IMR-90 (cell line): Measurements from ENCODE around the gene USPL1.

ENCODE experiments used
- RAD21 ChIP-seq: IDR thresholded peaks from 2 replicates; pipeline ENCODE4 v1.6.1; 2012; ENCODE audit warnings: low read length, improper control_type of control experiment
- TF ChIP-seq, protein P1 (sequence below): conservative IDR thresholded peaks from 2 replicates; pipeline ENCODE4 v1.5.1; 2012; ENCODE audit warnings: mild to moderate bottlenecking, low read depth, low read length, improper control_type of control experiment

DNA sequence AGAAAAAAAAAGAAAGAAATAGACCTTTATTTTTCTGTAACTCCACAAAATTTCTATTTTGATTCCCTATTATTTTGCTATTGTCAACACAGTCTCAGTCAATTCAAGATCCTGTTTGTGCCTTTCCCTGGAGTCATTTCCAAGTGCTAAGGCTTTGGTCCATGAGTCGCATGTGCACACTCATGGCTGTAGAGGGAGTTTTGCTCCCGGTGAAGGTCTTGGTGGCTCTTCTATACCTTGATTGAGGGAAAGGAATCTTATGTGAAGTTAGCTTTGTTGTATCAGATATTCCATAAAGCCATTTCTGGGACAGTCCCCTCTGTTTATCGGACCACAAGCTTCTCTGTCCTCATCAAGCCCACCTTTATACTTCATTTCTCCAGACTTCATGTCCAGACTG, 59.0 kb downstream of the USPL1 start:
- TF ChIP-seq, protein P1, sequence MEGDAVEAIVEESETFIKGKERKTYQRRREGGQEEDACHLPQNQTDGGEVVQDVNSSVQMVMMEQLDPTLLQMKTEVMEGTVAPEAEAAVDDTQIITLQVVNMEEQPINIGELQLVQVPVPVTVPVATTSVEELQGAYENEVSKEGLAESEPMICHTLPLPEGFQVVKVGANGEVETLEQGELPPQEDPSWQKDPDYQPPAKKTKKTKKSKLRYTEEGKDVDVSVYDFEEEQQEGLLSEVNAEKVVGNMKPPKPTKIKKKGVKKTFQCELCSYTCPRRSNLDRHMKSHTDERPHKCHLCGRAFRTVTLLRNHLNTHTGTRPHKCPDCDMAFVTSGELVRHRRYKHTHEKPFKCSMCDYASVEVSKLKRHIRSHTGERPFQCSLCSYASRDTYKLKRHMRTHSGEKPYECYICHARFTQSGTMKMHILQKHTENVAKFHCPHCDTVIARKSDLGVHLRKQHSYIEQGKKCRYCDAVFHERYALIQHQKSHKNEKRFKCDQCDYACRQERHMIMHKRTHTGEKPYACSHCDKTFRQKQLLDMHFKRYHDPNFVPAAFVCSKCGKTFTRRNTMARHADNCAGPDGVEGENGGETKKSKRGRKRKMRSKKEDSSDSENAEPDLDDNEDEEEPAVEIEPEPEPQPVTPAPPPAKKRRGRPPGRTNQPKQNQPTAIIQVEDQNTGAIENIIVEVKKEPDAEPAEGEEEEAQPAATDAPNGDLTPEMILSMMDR = peak; percentile 36
- TF ChIP-seq RAD21 = peak; percentile 57
